ENCODE measurements around the gene HMCN1.

Gene HMCN1

DNA sequence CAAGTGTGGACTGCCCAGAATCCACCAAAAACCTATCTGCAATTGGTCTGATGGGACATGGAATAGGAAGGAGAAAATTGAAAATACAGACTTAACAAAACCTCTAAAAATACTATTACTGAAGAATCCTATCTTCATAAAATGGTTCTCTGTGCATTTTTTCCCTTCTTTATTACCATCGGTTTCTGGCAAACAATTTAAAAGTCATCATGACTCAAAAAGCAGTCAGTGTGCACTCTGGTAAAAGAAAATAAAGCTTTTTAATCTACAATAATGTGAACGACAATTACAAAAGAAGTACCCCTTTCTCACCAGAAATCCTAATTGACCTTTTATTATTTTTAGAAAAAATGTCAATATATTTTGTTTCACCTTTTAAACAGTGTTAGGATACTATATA lies 454.5 kb downstream of the HMCN1 start:
- no peak overlapping the region for H3K9ac ChIP-seq (ENCODE audit: low read length)
- no peak overlapping the region for H2AFZ ChIP-seq (ENCODE audit: low read length)
- no peaks in the 10 kb centered on the region for H3K9me3 ChIP-seq (replicated peaks; ENCODE audit: insufficient read depth, low read length)
- no peaks in the 10 kb centered on the region for H3K27me3 ChIP-seq (replicated peaks; ENCODE audit: insufficient read depth, low read length)
- no peak for DNase-seq
- H3K79me2 ChIP-seq (ENCODE audit: low read length) = no peaks in the 10 kb centered on the region
- no peak overlapping the region for H3K4me3 ChIP-seq (ENCODE audit: low read length)
- H3K27ac ChIP-seq (ENCODE audit: low read length) = no peak overlapping the region
- no peak for TF ChIP-seq EZH2 (optimal IDR thresholded peaks at IDR 0.05; ENCODE audit: low read depth, low read length)
- no peak for TF ChIP-seq EZH2phosphoT487 (IDR thresholded peaks at IDR 0.05; ENCODE audit: low read length)
- TF ChIP-seq, protein P1, sequence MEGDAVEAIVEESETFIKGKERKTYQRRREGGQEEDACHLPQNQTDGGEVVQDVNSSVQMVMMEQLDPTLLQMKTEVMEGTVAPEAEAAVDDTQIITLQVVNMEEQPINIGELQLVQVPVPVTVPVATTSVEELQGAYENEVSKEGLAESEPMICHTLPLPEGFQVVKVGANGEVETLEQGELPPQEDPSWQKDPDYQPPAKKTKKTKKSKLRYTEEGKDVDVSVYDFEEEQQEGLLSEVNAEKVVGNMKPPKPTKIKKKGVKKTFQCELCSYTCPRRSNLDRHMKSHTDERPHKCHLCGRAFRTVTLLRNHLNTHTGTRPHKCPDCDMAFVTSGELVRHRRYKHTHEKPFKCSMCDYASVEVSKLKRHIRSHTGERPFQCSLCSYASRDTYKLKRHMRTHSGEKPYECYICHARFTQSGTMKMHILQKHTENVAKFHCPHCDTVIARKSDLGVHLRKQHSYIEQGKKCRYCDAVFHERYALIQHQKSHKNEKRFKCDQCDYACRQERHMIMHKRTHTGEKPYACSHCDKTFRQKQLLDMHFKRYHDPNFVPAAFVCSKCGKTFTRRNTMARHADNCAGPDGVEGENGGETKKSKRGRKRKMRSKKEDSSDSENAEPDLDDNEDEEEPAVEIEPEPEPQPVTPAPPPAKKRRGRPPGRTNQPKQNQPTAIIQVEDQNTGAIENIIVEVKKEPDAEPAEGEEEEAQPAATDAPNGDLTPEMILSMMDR (IDR thresholded peaks at IDR 0.05; ENCODE audit: low read length) = no peak
- H3K4me2 ChIP-seq (ENCODE audit: low read depth, low read length) = no peak overlapping the region
- peaks cover 11% of the 10 kb centered on the region for H3K4me1 ChIP-seq (ENCODE audit: low read length)
- no peaks in the 10 kb centered on the region for H3K36me3 ChIP-seq (replicated peaks; ENCODE audit: insufficient read depth, low read length)
- H3F3A ChIP-seq (ENCODE audit: insufficient read depth, low read length) = peaks cover 9% of the 10 kb centered on the region; the same call in 1 of the 2 replicates
- H4K20me1 ChIP-seq (ENCODE audit: insufficient read depth, low read length) = no peaks in the 10 kb centered on the region
- no peaks in the 10 kb centered on the region for H3K9me2 ChIP-seq (replicated peaks; ENCODE audit: insufficient read depth, low read length)

GRCh38 chr1:186189156-186189555 lies 455.0 kb downstream of the HMCN1 start:
- H3K36me3 ChIP-seq (replicated peaks; ENCODE audit: insufficient read depth, low read length) = no peaks in the 10 kb centered on the region
- H3F3A ChIP-seq (ENCODE audit: insufficient read depth, low read length) = peaks cover 9% of the 10 kb centered on the region; the same call in 1 of the 2 replicates
- no peak for TF ChIP-seq EZH2phosphoT487 (IDR thresholded peaks at IDR 0.05; ENCODE audit: low read length)
- TF ChIP-seq, protein P1 (IDR thresholded peaks at IDR 0.05; ENCODE audit: low read length) = no peak
- no peak for TF ChIP-seq EZH2 (optimal IDR thresholded peaks at IDR 0.05; ENCODE audit: low read depth, low read length)
- H3K4me2 ChIP-seq (ENCODE audit: low read depth, low read length) = no peak overlapping the region
- H3K27me3 ChIP-seq (replicated peaks; ENCODE audit: insufficient read depth, low read length) = no peaks in the 10 kb centered on the region
- H2AFZ ChIP-seq (ENCODE audit: low read length) = no peak overlapping the region
- H3K27ac ChIP-seq (ENCODE audit: low read length) = no peak overlapping the region
- H3K4me1 ChIP-seq (ENCODE audit: low read length) = peaks cover 12% of the 10 kb centered on the region
- no peaks in the 10 kb centered on the region for H3K9me3 ChIP-seq (replicated peaks; ENCODE audit: insufficient read depth, low read length)
- no peaks in the 10 kb centered on the region for H3K9me2 ChIP-seq (replicated peaks; ENCODE audit: insufficient read depth, low read length)
- no peaks in the 10 kb centered on the region for H4K20me1 ChIP-seq (ENCODE audit: insufficient read depth, low read length)
- no peak overlapping the region for H3K9ac ChIP-seq (ENCODE audit: low read length)
- no peak for DNase-seq
- H3K79me2 ChIP-seq (ENCODE audit: low read length) = no peaks in the 10 kb centered on the region
- no peak overlapping the region for H3K4me3 ChIP-seq (ENCODE audit: low read length)

- TF ChIP-seq, protein P1 (IDR thresholded peaks at IDR 0.05; ENCODE audit: low read length) = no peak
- TF ChIP-seq EZH2phosphoT487 (IDR thresholded peaks at IDR 0.05; ENCODE audit: low read length) = no peak
- TF ChIP-seq EZH2 (optimal IDR thresholded peaks at IDR 0.05; ENCODE audit: low read depth, low read length) = no peak
- Histone ChIP-seq H3F3A (ENCODE audit: insufficient read depth, low read length) (peaks cover 5% of the 10 kb centered on the region; the same call in 1 of the 2 replicates), H2AFZ (ENCODE audit: low read length) (no peak overlapping the region)
Observed at GRCh38 chr1:186191511-186191910, 457.3 kb downstream of the HMCN1 start.

More at GRCh38 chr1:186191511-186191910, 457.3 kb downstream of the HMCN1 start:
- no peaks in the 10 kb centered on the region for H4K20me1 ChIP-seq (ENCODE audit: insufficient read depth, low read length)
- no peaks in the 10 kb centered on the region for H3K36me3 ChIP-seq (replicated peaks; ENCODE audit: insufficient read depth, low read length)
- no peaks in the 10 kb centered on the region for H3K9me3 ChIP-seq (replicated peaks; ENCODE audit: insufficient read depth, low read length)
- H3K9ac ChIP-seq (ENCODE audit: low read length) = no peak overlapping the region
- H3K79me2 ChIP-seq (ENCODE audit: low read length) = no peaks in the 10 kb centered on the region
- H3K4me2 ChIP-seq (ENCODE audit: low read depth, low read length) = no peak overlapping the region
- H3K9me2 ChIP-seq (replicated peaks; ENCODE audit: insufficient read depth, low read length) = no peaks in the 10 kb centered on the region
- H3K4me3 ChIP-seq (ENCODE audit: low read length) = no peak overlapping the region
- H3K4me1 ChIP-seq (ENCODE audit: low read length) = peaks cover 15% of the 10 kb centered on the region
- no peak for DNase-seq
- no peaks in the 10 kb centered on the region for H3K27me3 ChIP-seq (replicated peaks; ENCODE audit: insufficient read depth, low read length)
- H3K27ac ChIP-seq (ENCODE audit: low read length) = no peak overlapping the region
